HG02973 (cell line): ENCODE measurements around the gene MYO5B.

Experiments used
- ATAC-seq: cut with Tn5 transposase; IDR thresholded peaks from one replicate; pipeline ENCODE4 v1.9.1; 2021; ENCODE audit warnings: moderate library complexity; ENCODE audit not compliant: unreplicated experiment

Gene MYO5B

DNA sequence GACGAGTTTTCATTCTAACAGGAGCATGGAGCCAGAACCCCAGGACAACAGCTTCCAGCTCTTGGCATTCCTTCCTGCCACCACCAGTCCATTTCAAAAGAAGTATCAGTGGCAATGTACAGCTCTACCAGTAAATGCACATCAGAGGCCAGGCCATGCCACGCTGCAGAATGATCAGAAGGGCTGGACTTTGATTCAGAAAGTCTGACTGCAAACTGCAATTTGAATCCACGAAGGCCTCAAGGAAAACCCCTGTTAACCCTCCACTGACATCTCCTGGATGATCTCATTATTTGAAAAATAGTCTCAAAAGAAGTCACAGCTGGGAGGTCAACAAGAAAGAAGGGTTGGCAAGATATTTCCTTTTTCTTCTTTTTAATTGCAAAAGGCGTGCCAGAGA is 119.2 kb downstream of the MYO5B start:
- no peak for ATAC-seq

DNA sequence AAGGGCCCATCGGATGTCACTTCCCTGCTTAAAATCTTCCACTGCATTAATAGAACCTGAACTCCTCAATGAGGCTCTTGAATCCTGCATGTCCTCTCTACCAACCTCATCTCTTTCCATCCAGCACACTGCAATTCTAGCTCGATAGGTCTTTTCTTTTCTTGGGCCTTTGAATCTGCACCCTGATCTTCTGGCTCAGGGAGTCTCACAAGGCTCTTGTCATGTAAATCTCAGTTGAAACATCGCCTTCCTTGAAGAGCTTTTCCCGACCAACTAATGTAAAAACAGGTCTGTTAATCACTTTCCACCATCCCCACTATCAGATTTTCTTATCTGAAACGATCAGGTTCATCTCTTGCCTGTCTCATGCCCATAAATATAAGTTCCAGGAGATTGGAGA is 120.5 kb downstream of the MYO5B start:
- no peak for ATAC-seq

DNA sequence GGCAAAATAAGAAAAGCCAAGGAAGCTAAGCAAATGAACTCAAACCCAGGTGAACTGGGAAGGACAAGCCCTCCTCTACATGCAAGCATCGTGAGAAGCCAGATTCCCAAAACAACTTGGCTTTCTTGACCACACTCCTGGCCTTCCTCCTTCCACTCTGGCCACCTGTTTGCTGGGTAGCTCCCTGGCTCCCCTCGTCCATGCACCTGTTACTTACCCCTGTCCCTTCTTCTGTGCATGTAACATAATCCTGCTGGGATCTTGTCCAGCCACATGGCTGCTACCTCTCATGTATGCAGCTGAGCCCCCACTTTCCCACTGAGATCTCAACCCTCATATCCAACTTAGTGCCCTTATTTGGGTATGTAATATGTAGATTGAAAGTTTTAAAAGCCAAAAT is 121.6 kb downstream of the MYO5B start:
- no peak for ATAC-seq

DNA sequence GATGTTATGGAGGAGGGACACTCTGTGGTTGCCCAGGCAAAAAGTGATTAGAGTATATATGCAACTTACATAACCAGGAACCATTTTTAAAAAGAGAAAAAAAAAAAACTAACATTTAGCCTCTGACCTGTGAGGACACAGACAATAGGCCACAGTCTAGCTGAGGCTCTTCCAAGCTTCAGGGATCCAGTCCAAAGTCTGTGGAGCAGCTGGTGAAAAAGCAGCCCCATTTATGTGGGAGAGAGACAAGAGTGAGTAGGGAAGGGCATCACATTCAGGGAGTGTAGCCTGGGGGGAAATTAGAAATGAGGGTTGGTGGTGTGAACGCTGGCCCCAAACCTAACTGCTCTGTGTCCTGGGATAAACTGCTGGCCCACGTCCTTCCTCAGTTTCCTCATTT is 122.8 kb downstream of the MYO5B start:
- ATAC-seq: no peak

DNA sequence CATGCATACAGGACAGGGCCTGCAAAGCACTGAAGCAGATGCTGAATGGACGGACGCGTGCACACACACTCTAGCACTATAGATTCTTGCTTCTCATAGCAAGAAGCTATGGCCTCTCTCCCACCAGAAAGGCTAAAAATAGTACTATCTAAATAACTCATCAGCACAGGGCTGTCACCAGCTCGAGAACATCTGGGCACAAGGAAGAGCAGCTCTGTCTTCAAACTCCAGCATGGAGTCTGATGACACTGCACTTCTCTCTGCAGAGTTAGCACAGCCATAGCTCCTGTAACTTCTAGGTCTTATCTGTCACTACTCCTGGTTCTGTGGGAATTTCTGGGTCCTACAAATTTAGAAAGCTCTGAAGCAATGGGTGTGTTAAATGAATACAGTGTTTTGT is 123.5 kb downstream of the MYO5B start:
- ATAC-seq: no peak

DNA sequence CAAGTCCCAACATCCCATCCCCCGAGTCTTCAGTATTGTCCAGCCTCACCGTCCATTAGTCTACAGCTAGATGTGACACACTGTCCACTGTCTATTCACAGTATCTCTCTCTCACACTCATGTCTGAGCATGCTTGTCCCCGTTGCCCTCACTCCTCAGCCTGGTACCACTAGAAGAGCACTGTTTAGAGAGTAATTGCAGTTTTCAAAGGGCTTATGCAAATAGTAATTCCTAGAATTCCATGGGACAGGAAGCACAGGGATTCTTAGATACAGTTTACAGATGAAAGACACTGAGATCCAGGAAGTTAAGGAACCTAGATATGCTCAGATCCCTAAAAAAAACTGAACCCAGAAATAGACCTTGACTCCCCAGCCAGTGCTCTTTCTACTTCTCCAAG is 125.5 kb downstream of the MYO5B start:
- no peak for ATAC-seq

DNA sequence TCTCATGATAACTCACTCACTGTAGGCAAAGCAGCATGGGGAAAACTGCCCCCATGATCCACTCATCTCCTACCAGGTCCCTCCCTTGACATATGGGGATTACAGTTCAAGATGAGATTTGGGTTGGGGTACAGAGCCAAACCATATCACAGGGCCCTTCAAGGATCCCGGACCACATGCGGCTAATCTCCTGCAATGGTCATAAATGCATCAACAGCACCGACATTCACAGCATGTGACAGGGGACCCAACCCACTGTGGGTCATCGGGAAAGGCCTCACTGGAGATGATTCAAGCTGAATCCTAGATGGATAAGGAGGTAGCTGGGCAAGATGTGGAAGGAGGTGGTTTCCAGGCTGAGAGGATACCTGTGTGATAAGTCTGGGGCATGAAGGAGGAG is 129.4 kb downstream of the MYO5B start:
- ATAC-seq: no peak

DNA sequence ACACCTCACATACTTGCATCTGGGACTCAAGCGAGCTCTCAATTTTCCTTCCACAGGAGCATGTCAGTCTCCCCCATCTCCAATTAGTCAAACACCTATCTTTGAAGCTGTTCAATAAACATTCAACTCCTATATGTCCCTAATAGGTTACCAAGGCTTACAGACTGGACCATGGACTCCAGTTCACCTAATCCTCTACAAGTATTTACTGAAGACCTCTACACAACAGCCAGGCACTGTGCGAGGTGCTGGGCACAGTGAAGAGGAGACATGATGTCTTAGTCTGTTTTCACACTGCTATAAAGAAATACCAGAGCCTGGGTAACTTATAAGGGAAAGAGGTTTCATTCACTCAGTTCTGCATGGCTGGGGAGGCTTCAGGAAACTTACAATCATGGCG is 129.9 kb downstream of the MYO5B start:
- no peak for ATAC-seq

DNA sequence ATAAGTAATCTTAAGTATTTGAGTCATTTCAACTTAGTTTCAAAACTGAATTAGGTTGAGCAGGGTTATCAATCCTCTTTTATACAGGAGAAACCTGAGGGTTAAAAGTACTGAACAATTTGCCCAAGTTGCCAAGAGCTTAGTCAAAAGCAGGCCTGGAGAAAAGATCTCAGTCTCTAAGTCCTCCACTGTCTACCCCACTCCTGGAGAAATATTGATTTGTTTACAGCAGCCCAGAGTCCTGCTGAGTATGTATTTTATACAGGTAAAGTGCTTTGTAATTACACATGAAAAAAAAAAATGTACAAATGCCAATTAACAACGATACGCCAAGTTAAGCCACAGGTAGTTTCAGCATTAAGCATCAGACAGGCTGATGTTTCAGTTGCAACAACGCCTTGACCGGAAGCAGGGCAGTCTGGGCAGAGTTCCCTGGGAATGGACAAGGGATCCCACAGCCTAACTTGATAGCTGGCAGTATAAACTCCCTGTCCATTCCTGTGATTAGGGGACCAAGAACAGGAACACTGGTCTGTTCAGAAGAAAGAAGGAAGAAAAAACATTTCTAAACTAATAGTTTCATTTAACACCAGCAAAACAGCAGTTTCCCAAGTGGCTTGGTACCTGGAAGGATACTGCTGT is 132.9 kb downstream of the MYO5B start:
- ATAC-seq: no peak

DNA sequence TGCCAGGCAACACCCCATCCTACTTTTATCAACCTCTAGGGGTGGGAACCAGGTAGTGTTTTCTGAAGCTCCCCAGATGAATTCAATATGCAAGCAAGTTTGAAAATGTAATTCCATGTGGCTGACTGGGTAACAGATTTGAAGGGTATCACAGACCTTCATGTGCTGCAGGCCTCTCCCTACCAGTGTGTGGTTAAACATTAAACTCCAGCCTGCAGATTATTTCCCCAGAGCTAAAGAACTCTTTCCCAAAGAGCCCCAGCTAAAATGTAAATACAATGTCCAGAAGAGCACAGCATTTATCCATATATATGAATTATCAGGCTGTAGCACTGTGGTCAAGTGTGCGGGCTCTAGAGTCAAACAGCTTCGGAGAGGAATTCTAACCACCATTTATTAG is 134.1 kb downstream of the MYO5B start:
- ATAC-seq: no peak

DNA sequence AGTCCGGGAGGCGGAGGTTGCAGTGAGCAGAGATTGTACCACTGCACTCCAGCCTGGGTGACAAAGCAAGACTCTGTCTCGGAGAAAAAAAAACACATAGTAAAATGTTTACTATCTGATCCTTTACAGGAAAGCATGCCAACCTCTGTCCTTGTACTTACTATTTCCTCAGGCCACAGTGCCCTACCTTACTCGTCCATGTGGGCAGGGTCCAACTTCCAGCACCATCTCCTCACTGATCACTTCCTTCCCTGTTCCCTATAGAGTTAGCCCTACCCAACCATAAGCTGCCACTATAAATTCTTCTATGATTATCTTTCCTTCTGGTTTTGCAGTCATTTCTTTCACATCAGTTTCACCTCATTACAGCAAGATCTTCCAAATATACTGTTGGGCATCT is 136.2 kb downstream of the MYO5B start:
- ATAC-seq: no peak

DNA sequence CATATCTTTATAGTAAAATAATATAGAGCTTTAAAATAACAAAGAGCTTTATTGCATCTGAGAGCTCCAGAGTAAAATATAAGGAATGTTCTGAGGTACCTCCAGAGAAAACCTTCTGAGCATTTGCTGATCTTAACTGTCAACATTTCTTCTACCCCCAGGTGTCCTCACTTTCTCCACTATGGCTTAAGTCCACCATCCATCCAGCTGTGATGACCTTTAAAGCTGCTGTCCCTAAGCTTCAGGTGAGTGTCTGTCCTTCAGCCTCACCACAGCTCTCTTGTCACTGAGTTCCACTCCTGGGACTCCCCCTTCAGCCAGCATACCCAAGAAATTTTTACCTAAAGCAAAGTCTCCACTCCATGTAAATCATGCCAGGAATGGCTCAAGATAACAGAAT is 137.9 kb downstream of the MYO5B start:
- no peak for ATAC-seq

DNA sequence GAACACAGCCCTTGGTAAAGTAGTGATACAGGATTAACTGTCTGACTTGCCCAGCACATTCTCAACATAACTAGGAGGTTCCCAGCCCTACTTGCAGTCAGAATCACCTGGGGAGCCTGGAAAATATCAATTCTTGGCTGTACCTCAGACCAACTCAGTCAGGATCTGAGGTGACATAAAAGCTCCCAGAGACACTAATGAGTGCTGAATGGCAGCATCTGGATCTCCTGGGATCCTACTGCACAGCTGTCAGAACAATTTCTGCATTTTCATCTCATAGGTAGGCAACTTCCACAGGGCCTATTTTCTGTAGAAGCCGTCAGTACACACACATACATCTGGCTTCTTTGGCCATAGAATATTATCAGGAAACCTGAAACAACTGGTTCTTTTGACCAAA is 138.8 kb downstream of the MYO5B start:
- ATAC-seq: no peak

DNA sequence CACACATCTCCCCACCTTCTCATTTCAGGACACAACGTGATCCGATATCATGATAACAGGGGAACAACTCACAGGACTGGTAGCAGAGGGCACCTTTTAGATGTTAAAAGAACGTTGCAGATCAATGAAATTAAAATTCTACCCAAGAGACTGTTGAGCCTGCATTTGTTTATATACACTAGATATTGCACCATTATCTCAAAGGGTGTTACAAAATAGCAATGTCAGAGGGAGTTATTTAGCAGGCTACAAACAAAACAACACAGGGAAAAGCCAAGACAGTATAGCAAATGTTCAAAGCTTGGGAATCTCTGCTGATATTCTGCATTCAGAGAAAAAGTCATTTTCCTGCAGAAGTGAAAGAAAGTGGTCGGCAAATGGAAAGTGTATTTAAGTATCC is 139.5 kb downstream of the MYO5B start:
- no peak for ATAC-seq

DNA sequence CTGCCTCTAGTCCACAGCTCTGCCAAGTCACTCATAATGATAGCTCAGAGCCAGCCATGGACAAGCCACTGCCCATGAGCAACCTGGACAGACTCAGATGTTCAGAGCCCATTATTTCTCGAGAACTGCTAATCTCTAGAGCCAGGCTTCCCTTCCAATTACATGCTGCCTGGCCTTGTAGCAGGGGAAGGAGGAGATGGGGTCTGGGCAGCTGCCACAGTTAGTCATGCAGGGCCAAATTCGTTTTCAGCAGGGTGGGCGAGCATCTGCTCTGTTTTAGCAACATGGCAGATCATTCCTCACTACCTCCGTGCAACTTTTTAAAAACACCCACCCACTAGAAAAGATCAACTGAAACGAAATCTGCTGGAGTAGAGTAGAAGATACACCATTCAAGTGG is 141.8 kb downstream of the MYO5B start:
- no peak for ATAC-seq

DNA sequence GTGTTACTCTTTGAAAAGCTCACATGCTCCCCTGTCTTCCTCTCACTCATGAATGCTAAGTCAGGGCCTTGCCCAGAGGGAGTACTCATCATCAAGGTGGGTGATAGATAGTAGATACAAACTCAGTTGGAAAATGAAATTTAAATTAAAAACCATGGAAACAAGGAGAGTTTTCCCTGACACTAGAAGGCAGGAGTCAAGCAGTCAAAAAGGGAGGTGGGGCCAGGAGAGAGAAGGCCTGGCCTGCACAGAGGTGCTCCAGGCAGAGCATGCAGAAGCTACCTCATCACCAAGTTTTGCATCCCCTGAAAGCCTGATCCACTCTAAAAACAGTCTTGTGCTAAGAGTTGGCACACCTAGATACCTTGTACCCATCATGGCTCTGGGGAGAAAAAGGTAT is 143.7 kb downstream of the MYO5B start:
- no peak for ATAC-seq

DNA sequence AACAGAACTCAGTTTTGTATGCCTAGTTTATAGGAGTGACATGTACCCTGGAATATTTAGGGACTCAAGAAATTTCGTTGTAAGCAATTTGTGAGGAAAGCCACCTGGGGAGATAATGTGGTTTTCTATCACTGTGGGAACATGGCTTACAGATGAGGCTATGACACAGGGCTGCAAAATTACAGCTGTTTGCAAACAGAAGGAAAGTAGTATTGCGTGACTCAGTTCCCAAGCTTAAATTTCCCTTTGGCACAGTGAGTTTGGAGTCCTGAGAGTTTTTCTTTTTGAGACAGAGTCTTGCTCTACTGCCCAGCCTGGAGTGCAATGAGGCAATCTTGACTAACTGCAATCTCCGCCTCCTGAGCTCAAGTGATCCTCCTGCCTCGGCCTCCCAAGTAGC is 149.8 kb downstream of the MYO5B start:
- ATAC-seq: no peak

DNA sequence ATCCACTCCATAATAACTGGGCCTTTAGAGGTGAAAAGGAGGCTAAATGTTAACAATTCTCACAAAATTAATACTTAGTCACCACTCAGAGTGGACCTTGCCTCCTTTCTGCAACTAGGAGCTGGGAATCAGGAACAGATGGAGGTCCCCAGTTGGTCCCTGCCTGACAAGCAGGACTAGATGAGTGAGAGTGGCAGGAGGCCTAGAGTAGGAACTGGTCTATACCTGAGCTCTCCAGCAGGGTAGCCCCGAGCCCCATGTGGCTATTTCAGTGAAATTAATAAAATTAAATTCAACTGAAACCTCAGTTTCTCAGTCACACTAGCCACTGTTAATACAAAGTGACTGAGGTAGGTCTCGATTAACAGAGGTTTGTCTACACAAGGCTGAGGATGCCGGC is 150.5 kb downstream of the MYO5B start:
- ATAC-seq: no peak

DNA sequence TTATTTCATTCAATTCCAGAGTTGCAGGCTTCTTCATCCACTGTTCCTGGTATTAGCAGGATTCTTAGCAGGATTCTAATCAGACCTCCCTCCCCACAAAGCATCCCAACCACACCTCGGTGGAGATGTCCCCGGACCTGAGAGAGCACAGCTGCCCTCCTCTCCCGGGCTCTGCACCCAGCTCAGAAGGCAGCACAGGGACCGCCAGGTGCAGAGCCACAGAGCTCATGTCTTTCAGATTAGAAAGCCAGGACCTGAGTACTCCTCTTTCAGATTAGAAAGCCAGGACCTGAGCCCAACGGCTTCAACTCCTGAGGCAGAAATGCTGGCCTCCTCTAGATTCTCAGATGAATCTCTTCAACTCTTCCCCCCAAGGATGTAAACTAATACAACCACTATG is 152.3 kb downstream of the MYO5B start:
- ATAC-seq: no peak

DNA sequence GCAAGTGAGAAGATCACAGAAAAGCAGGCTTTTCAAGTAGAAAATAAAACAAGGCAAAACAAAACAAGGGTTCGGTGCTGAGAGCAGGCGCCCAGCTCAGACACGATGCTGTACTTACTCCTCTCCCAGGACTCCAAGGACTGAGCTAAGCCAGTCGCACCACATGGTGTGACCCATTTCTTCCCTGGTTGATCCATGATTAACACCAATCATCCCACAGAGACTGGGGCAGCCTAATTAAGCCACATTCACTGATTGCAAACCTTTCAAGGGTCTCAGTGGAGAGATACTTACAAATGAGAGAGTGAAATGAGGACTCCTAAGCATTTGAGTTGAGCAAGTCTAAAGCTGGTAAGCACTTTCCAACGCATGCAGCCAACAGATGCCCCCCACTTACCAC is 155.2 kb downstream of the MYO5B start:
- ATAC-seq: no peak

DNA sequence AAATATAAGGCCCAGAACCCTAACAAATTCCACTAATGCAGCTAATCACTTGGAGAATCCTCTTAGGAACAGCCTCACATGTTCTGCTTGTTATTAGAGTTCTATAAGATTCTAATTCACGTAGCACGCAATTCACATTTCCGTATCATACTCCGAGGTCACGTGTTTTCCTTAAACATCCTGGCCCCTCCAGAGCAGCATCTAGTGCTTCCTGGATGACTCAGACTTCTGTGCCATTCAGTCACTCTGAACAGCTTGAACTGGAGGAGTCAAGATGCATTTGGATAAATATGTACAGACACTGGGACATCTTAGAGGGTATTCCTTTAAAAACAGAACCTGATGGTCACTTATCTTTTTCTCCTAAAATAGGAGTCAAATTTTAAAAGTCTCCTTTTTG is 156.5 kb downstream of the MYO5B start:
- no peak for ATAC-seq

DNA sequence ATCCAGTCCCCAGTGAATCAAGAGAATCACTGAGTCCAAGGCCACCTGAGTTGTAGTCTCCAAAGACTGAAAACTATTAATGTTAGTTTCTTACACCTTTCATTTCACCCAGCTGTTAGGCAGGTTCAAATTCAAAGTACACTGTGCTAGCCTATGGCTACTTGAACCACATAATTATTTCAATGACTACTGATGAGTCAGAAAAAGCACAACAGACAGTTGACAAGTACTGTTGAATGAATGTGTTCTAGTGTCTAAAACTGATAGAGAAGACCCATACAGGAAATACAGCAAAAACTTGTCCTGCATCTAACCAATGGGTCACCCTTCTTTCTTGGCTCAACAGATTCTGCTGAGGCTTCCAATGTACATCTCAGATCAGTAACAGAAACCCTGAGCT is 160.9 kb downstream of the MYO5B start:
- no peak for ATAC-seq

DNA sequence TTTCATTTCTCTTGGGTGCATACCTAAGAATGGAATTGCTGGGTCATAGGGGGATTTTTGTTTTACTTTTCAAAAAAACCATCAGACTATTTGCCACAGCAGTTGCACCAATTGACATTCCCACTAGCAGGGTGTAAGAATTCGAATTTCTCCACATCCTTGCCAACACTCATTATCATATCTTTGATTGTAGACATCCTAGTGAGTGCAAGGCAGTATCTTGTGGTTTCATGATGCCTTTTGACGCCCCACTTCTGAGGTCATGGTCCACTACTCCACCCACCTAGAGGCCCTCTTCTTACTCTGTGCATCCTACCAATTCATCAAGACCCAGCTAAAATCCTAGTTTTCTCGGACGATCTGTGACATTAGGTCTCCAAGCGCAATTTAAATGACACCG is 161.9 kb downstream of the MYO5B start:
- ATAC-seq: no peak

DNA sequence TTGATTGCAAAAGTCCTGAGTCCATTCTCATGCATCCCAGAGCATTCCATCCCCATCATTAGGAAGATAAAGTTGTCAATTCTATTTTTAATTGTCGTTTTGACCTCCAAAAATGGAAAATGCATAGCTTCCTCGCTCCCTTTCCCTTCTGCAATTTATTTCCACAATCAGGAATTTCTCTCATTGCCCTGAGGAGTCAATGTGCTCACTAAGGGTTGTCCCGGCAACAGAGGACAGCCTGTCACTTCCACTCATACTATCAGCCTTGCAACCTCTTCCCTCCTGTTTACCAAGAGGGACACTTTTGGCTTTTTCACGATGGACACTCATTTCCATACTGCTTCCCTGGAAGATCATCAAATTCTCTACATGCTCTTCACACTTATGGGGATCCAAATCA is 164.8 kb downstream of the MYO5B start:
- no peak for ATAC-seq
